A673 (cell line): ENCODE measurements around the gene ROPN1. TPM values are rescaled to one million over a fixed set of nuclear protein-coding genes. Genes with fewer than 3 reads are reported as not detected.
"Not testable (repeated sequence)": the region's sequence is repeated elsewhere in the genome, so short reads cannot be mapped to it uniquely, and the experiment has no call there.

Experiments
- BruUV-seq: library from RNA; stranded (reverse); fragments of 400-500 nt; replicated peaks from 2 replicates; lab custom pipeline; 2021; lab: Mats Ljungman, UMichigan
- CTCF ChIA-PET: fragments of 300-600 bp; sonication (Branson Sonifier 250); formaldehyde crosslinking; loops from one replicate; lab custom pipeline; 2022; ENCODE audit warnings: antibody characterized with exemption; lab: Charles Lee
- POLR2A ChIA-PET: fragments of 300-600 bp; sonication (Branson Sonifier 250); formaldehyde crosslinking; loops from one replicate; lab custom pipeline; 2022; ENCODE audit warnings: antibody characterized with exemption; ENCODE audit not compliant: low non-redundant PET; lab: Charles Lee
- DNase-seq: peaks from one replicate; pipeline ENCODE4 v3.0.0-alpha.2; 2015; ENCODE audit warnings: low spot score
- H3K27ac ChIP-seq: fragments of 200-600 bp; sonication (generic); 2 replicates; pipeline ENCODE4 v1.5.1; 2016; ENCODE audit warnings: mixed run types, low read depth, mild to moderate bottlenecking, mixed read lengths, antibody characterized with exemption, low read length; ENCODE audit not compliant: poor library complexity, severe bottlenecking
- H3K27me3 ChIP-seq: fragments of 200-600 bp; sonication (generic); replicated peaks from 2 replicates; pipeline ENCODE4 v1.6.1; 2017; ENCODE audit warnings: mixed run types, low read depth, mild to moderate bottlenecking, mixed read lengths, antibody characterized with exemption, low read length; ENCODE audit not compliant: insufficient read depth, poor library complexity
- H3K36me3 ChIP-seq: fragments of 200-600 bp; sonication (generic); 2 replicates; pipeline ENCODE4 v1.6.1; 2016; ENCODE audit warnings: mixed run types, mild to moderate bottlenecking, mixed read lengths, antibody characterized with exemption, low read length; ENCODE audit not compliant: insufficient read depth, poor library complexity, severe bottlenecking
- H3K4me1 ChIP-seq: fragments of 200-600 bp; sonication (generic); 2 replicates; pipeline ENCODE4 v1.6.1; 2017; ENCODE audit warnings: mixed run types, mild to moderate bottlenecking, mixed read lengths, antibody characterized with exemption, low read length; ENCODE audit not compliant: insufficient read depth, poor library complexity, severe bottlenecking
- H3K4me3 ChIP-seq: fragments of 200-600 bp; sonication (generic); 2 replicates; pipeline ENCODE4 v1.5.1; 2016; ENCODE audit warnings: low read depth, mixed run types, mild to moderate bottlenecking, mixed read lengths, low read length; ENCODE audit not compliant: poor library complexity, severe bottlenecking
- H3K9me3 ChIP-seq: fragments of 200-600 bp; sonication (generic); 2 replicates; pipeline ENCODE4 v1.6.1; 2016; ENCODE audit warnings: mixed run types, low read depth, mild to moderate bottlenecking, mixed read lengths, antibody characterized with exemption, low read length; ENCODE audit not compliant: poor library complexity, severe bottlenecking
- EZH2 ChIP-seq: fragments of 200-600 bp; sonication (generic); IDR thresholded peaks from 2 replicates; pipeline ENCODE4 v1.6.1; 2017; ENCODE audit warnings: borderline replicate concordance, low read depth, mild to moderate bottlenecking, mixed read lengths, antibody characterized with exemption, low read length; ENCODE audit not compliant: poor library complexity, severe bottlenecking
- intact Hi-C: fragments of 100-400 bp; cut with micrococcal nuclease; formaldehyde crosslinking; loops from one replicate; pipeline ENCODE4 v1.10.0; 2022; ENCODE audit not compliant: unreplicated experiment
- total RNA-seq: library from RNA; stranded (reverse); gene quantifications from 2 replicates; pipeline ENCODE4 v1.2.3, GENCODE V29; 2021
- TF ChIP-seq, protein P1 (sequence below): fragments of 300-800, 200-600 bp; sonication (generic); conservative IDR thresholded peaks from 2 replicates; pipeline ENCODE4 v1.5.1; 2017; ENCODE audit warnings: low read depth, mild to moderate bottlenecking, antibody characterized with exemption, low read length, moderate library complexity, mixed read lengths

The ROPN1 gene
- total RNA-seq, 1 experiment from 2014 or later, result not detected

DNA sequence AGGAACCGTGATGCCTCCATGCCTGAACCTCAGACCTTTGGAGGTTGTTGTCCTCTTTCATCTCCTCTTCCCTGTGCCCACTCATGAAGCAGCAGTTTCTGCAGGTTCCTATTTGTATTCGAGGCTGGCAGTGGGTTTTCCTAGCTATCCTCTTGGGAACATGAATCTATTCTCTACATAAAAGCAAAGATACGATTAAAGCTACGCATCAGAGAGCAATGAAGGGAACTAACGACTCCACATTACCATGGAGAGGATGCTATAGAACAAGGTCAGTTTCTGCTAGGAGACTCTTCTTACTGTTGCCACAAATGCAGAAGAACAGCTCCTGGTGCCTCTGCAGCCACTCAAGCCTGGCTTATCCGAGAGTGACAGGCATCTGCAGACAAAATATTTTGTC lies 9.4 kb upstream of the ROPN1 start:
- intact Hi-C loops, result not testable (repeated sequence)
- peaks cover 24% of the 10 kb centered on the region for H3K27me3 ChIP-seq

DNA sequence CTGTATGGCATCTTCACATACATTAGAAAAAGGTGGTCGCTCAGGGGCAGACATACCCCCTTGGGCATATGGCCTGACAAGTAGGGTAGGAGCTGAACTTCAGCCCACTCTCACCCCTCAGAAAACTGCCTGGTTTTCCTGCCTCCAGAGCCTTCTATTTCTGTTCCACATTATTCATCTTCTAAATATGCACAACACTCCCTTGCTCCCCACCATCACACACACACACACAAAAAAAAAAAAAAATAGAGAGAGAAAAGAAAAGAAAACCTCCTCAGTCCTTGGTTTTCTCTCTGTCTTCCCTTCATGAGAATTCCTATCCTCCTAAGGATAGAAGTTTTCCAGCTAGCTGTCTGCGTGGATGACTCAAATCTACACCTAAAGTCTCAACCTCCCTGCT lies 5.6 kb upstream of the ROPN1 start:
- Histone ChIP-seq H3K9me3 (no peaks in the 10 kb centered on the region), H3K36me3 (no peaks in the 10 kb centered on the region), H3K4me3 (no peak overlapping the region), H3K27me3 (peaks cover 36% of the 10 kb centered on the region), H3K4me1 (no peaks in the 10 kb centered on the region), H3K27ac (no peak overlapping the region)
- TF ChIP-seq EZH2, result no peak
- TF ChIP-seq, protein P1, sequence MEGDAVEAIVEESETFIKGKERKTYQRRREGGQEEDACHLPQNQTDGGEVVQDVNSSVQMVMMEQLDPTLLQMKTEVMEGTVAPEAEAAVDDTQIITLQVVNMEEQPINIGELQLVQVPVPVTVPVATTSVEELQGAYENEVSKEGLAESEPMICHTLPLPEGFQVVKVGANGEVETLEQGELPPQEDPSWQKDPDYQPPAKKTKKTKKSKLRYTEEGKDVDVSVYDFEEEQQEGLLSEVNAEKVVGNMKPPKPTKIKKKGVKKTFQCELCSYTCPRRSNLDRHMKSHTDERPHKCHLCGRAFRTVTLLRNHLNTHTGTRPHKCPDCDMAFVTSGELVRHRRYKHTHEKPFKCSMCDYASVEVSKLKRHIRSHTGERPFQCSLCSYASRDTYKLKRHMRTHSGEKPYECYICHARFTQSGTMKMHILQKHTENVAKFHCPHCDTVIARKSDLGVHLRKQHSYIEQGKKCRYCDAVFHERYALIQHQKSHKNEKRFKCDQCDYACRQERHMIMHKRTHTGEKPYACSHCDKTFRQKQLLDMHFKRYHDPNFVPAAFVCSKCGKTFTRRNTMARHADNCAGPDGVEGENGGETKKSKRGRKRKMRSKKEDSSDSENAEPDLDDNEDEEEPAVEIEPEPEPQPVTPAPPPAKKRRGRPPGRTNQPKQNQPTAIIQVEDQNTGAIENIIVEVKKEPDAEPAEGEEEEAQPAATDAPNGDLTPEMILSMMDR, result no peak
- intact Hi-C loops, result no loop called here
- BruUV-seq, result no TSS peak
- POLR2A ChIA-PET, result no interaction called here
- no peak for DNase-seq
- CTCF ChIA-PET, result no interaction called here

More for the DNA sequence above, 9.4 kb upstream of the ROPN1 start:
- H3K27ac ChIP-seq, DNase-seq, H3K4me3 ChIP-seq, H3K9me3 ChIP-seq, CTCF ChIA-PET, BruUV-seq, POLR2A ChIA-PET, H3K36me3 ChIP-seq, H3K4me1 ChIP-seq: not testable (repeated sequence)

DNA sequence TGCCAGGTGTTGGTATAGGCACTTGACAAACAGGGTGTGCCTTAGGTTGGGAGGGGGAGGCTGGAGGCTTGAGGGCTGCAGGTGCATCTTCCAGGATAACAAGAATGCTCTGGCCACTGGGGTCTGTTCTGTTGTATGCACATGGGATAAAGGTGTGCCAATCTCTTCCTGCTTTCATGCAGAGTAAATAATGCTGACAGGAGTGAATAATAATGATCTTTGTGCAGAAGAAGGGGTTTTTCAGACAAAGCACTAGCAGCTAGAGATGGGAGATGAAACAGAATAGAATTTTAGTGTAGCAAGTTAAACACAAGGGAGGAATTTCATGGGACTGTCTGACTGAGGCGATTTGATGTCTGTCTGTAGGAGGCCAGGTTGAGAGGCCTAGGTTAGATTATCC lies 1.9 kb upstream of the ROPN1 start:
- CTCF ChIA-PET, result no interaction called here
- Histone ChIP-seq H3K27me3 (peaks cover 33% of the 10 kb centered on the region), H3K4me3 (no peak overlapping the region), H3K36me3 (no peaks in the 10 kb centered on the region), H3K9me3 (no peaks in the 10 kb centered on the region), H3K4me1 (no peaks in the 10 kb centered on the region), H3K27ac (no peak overlapping the region)
- POLR2A ChIA-PET, result no interaction called here
- DNase-seq, result no peak
- intact Hi-C loops, result no loop called here
- TF ChIP-seq EZH2, result no peak
- TF ChIP-seq, protein P1, result no peak
- no TSS peak for BruUV-seq

DNA sequence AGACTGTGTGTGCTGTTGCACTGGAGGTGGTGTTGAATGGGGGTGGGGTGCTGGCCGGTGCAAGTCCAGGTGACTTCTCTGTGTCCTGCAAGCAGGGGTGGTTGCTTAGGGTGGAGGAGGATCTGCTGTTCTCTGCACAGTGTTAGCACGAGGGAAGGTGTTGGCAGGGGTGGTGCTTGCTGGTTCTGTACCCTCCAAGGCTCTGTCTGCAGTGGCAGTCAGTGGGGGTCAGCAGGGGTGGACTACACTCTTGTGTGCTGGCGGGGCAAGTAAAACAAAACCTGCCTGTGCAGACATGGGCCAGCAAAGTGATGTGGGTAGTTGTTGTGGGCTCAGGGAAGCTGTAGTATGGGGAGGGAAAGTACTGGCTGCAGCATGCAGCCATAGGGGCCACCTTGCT lies 5.5 kb downstream of the ROPN1 start:
- Histone ChIP-seq H3K36me3 (no peaks in the 10 kb centered on the region), H3K4me1 (no peaks in the 10 kb centered on the region), H3K27me3 (peaks cover 63% of the 10 kb centered on the region), H3K9me3 (no peaks in the 10 kb centered on the region), H3K4me3 (no peak overlapping the region), H3K27ac (no peak overlapping the region)
- ChIA-PET POLR2A (no interaction called here), CTCF (no interaction called here)
- TF ChIP-seq EZH2, result no peak
- TF ChIP-seq, protein P1, result no peak
- no peak for DNase-seq
- intact Hi-C loops, result loop anchor here (10.0 kb wide), 1 partner anchor 242 kb away; no protein-coding TSS in a partner anchor
- BruUV-seq, result no TSS peak
